Large intestine (tissue), 3 donors: ENCODE data around the gene SLC22A15. TPM values are rescaled to one million over a fixed set of nuclear protein-coding genes. Genes with fewer than 3 reads are reported as not detected.
"Not testable (repeated sequence)": the region's sequence is repeated elsewhere in the genome, so short reads cannot be mapped to it uniquely, and the experiment has no call there.

Experiments used
- DNase-seq, 2 donors: peaks; one replicate each; pipeline versions ENCODE4 v3.0.0 to v3.0.0-alpha.2; 2013
- H3K27ac ChIP-seq: one replicate; pipeline ENCODE4 v1.5.1; 2013; ENCODE audit warnings: low read length
- H3K27me3 ChIP-seq: 2 replicates; pipeline ENCODE4 v1.6.1; 2013; ENCODE audit warnings: low read length; ENCODE audit not compliant: control insufficient read depth, insufficient read depth
- H3K36me3 ChIP-seq: 2 replicates; pipeline ENCODE4 v1.6.1; 2013; ENCODE audit warnings: low read length; ENCODE audit not compliant: control insufficient read depth, insufficient read depth
- H3K4me1 ChIP-seq: one replicate; pipeline ENCODE4 v1.6.1; 2013; ENCODE audit warnings: low read length; ENCODE audit not compliant: control insufficient read depth, insufficient read depth
- H3K4me3 ChIP-seq: one replicate; pipeline ENCODE4 v1.5.1; 2013; ENCODE audit warnings: low read length
- H3K9me3 ChIP-seq: one replicate; pipeline ENCODE4 v1.6.1; 2013; ENCODE audit warnings: mild to moderate bottlenecking, low read depth, low read length, moderate library complexity; ENCODE audit not compliant: control insufficient read depth
- WGBS: methylation state at CpG from one replicate; pipeline ENCODE4 v1.1.5; 2013; ENCODE audit warnings: low lambda C conversion rate; ENCODE audit not compliant: insufficient coverage; 5-methylcytosine and 5-hydroxymethylcytosine counted together
- polyA plus RNA-seq: library from polyadenylated mRNA; unstranded; fragments of 120-200 nt; gene quantifications from one replicate; pipeline ENCODE4 v1.2.1, GENCODE V29; 2013

SLC22A15 gene
- polyA plus RNA-seq, 1 donor = 2.8 TPM

- no peaks in the 10 kb centered on the region for H3K27me3 ChIP-seq
- H3K36me3 ChIP-seq = no peaks in the 10 kb centered on the region
- no peaks in the 10 kb centered on the region for H3K9me3 ChIP-seq
- no peak overlapping the region for H3K27ac ChIP-seq
- WGBS = 88% methylated on average over 1 of the region's 2 CpGs
- DNase-seq = no peak
- H3K4me3 ChIP-seq = no peak overlapping the region
- H3K4me1 ChIP-seq = no peaks in the 10 kb centered on the region
These were observed 3.8 kb downstream of the SLC22A15 start for GRCh38 chr1:115980156-115980555.

DNA sequence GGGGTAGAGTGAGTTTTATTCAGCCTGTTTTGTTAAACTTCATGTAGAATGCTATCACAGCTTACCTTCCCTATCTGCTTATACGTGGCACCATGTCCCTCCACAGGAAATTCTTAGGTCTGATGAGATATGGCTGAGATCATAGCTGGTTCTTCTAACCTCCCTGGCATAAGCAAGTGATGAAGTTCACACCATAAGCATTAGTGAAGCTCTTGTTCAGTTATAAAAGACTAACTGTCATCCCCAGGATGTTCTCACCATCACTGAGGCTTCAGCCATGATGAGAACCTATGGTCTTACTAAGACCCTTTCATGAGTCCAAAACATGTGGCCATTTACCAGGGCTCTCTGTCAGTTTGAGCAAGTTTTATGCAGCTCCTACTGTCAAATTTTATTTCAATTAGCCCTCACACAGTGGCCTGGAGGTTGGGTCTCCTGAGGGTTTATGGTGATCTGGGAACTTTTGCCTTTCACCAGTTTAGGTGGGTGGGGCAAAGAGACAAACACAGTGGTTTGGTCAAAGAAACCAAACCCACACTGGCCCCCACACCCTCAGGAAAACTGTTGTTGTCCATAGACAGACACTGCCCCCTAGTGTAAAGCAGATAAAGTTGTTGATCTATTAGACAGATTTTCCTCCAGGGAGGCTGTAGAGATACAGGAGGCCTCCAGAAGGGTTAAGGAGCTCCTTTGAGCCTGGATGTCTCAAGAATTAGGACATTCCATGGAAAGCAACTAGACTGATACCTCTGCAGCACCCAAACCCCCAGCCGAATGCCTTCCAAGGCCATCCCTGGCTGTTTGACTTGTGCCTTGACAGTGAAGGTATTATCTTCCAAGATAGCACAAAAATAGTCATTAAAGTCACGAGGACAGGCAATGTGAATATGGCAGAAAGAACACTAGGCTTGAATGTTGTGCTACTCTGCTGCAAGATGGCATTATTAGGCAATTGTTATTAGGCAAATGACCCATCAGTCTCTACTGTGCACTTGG is 5.0 kb downstream of the SLC22A15 start:
- DNase-seq = peak in 1 of 2 donors; percentile 19
- Histone ChIP-seq H3K36me3 (no peaks in the 10 kb centered on the region), H3K4me3 (no peak overlapping the region), H3K9me3 (no peaks in the 10 kb centered on the region), H3K4me1 (no peaks in the 10 kb centered on the region), H3K27ac (no peak overlapping the region), H3K27me3 (no peaks in the 10 kb centered on the region)
- 60% methylated on average over 1 of the region's 3 CpGs for WGBS

GRCh38 chr1:115982400-115982799 is 6.1 kb downstream of the SLC22A15 start:
- Histone ChIP-seq H3K4me3 (no peak overlapping the region), H3K9me3 (no peaks in the 10 kb centered on the region), H3K36me3 (no peaks in the 10 kb centered on the region), H3K4me1 (no peaks in the 10 kb centered on the region), H3K27ac (no peak overlapping the region), H3K27me3 (no peaks in the 10 kb centered on the region)
- WGBS = 87% methylated on average over 3 of the region's 3 CpGs
- DNase-seq = no peak

DNA sequence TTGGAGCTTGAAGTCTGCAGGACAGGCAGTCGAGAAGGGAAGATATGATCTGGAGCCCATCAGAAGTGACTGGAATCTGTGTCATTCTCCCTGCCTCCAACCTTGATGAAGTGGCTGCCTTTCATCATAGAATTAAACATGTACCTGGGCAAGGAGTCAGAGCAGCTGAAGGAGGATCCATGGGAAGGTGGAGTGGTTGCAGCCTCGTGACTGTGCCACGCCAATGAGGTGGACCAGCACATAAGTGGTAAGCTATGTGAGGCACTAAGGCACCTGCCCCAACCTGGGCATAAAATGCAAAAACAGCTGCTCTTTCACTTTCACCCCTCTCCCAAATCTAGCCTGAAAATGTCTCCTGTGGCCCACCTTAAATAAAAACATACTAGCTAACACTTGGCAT is 7.3 kb downstream of the SLC22A15 start:
- Histone ChIP-seq H3K9me3 (no peaks in the 10 kb centered on the region), H3K4me3 (no peak overlapping the region), H3K4me1 (no peaks in the 10 kb centered on the region), H3K36me3 (no peaks in the 10 kb centered on the region), H3K27ac (no peak overlapping the region), H3K27me3 (no peaks in the 10 kb centered on the region)
- no peak for DNase-seq
- WGBS = no CpG with 5 or more reads among the region's 3 CpGs

- no peak for DNase-seq
- no peaks in the 10 kb centered on the region for H3K36me3 ChIP-seq
- 90% methylated on average over 3 of the region's 3 CpGs for WGBS
- no peaks in the 10 kb centered on the region for H3K27me3 ChIP-seq
- H3K27ac ChIP-seq = no peak overlapping the region
- H3K4me1 ChIP-seq = no peaks in the 10 kb centered on the region
- H3K4me3 ChIP-seq = no peak overlapping the region
- no peaks in the 10 kb centered on the region for H3K9me3 ChIP-seq
These were observed 11.3 kb downstream of the SLC22A15 start for GRCh38 chr1:115987623-115988022.

GRCh38 chr1:115988953-115989352 is 12.6 kb downstream of the SLC22A15 start:
- Histone ChIP-seq H3K27ac (no peak overlapping the region), H3K27me3 (no peaks in the 10 kb centered on the region), H3K4me3 (no peak overlapping the region), H3K4me1 (no peaks in the 10 kb centered on the region), H3K9me3 (no peaks in the 10 kb centered on the region), H3K36me3 (no peaks in the 10 kb centered on the region)
- no peak for DNase-seq
- WGBS = no CpG with 5 or more reads among the region's 1 CpG

GRCh38 chr1:115989699-115990098 is 13.4 kb downstream of the SLC22A15 start:
- Histone ChIP-seq H3K4me3 (no peak overlapping the region), H3K27ac (no peak overlapping the region), H3K36me3 (no peaks in the 10 kb centered on the region), H3K9me3 (no peaks in the 10 kb centered on the region), H3K4me1 (no peaks in the 10 kb centered on the region), H3K27me3 (no peaks in the 10 kb centered on the region)
- WGBS = 88% methylated on average over 1 of the region's 3 CpGs
- no peak for DNase-seq

- H3K4me3 ChIP-seq = no peak overlapping the region
- no peak for DNase-seq
- H3K27ac ChIP-seq = no peak overlapping the region
- H3K9me3 ChIP-seq = no peaks in the 10 kb centered on the region
- no CpG with 5 or more reads among the region's 8 CpGs for WGBS
- H3K27me3 ChIP-seq = no peaks in the 10 kb centered on the region
- no peaks in the 10 kb centered on the region for H3K36me3 ChIP-seq
- no peaks in the 10 kb centered on the region for H3K4me1 ChIP-seq
These were observed 15.6 kb downstream of the SLC22A15 start for GRCh38 chr1:115991909-115992308.

DNA sequence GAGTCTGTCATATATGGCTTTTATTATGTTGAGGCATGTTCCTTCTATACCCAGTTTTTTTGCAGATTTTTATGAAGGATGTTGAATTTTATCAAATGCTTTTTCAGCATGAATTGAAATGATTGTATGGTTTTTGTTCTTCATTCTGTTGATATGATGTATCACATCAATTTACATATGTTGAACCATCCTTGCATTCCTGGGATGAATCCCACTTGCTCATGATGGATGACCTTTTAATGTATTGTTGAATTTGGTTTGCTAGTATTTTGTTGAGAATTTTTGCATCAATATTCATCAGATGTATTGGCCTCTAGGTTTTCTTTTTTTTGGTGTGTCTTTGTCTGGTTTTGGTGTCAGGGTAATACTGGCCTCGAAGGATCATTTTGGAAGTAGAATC is 21.6 kb downstream of the SLC22A15 start:
- H3K4me3 ChIP-seq, H3K27me3 ChIP-seq, H3K9me3 ChIP-seq, H3K36me3 ChIP-seq, H3K27ac ChIP-seq, H3K4me1 ChIP-seq, DNase-seq: not testable (repeated sequence)
- no CpG with 5 or more reads among the region's 1 CpG for WGBS

GRCh38 chr1:116001739-116002487 is 25.6 kb downstream of the SLC22A15 start:
- Histone ChIP-seq H3K4me3 (no peak overlapping the region), H3K9me3 (peaks cover 4% of the 10 kb centered on the region), H3K4me1 (no peaks in the 10 kb centered on the region), H3K36me3 (no peaks in the 10 kb centered on the region), H3K27me3 (peaks cover 2% of the 10 kb centered on the region), H3K27ac (no peak overlapping the region)
- DNase-seq = no peak
- WGBS = no CpG with 5 or more reads among the region's 3 CpGs
